Heart left ventricle (tissue), 13 donors: ENCODE results near the gene COMTD1.

Experiments used
- CTCF ChIP-seq, 12 donors: fragments of 200-600 bp; sonication (generic) in 4 of 12; IDR thresholded peaks; one replicate each; pipeline versions ENCODE4 v1.5.0 to v1.8.0; 2018 to 2022; ENCODE audit warnings: antibody characterized with exemption in 12 of 12, mild to moderate bottlenecking in 5 of 12
- POLR2A ChIP-seq, 2 donors: fragments of 450-650 bp; IDR thresholded peaks; one replicate each; pipeline ENCODE4 v1.6.1; 2017; ENCODE audit warnings: antibody characterized with exemption in 2 of 2, mild to moderate bottlenecking in 2 of 2, moderate library complexity in 2 of 2
- donor health status: ischemic (EF 13 %, LVEDD 7.1; RV severe dilation, severe dysfunction).
- donor health status: DM: no; HTN: yes; CAD: no.
- donor health status: DM: no; HTN: no; CAD: no.
- donor health status: ischemic (EF 25% LVEDD 6.9; RV normal size, moderate dysfunction).
- donor health status: ischemic (EF 25% LVEDD 5.7; RV mildly dilated, moderate dysfunction).
- donor health status: ischemic (EF 35%, LVEDD 5.7; RV mildly dilated, moderate dysfunction).
- donor health status: nonischemic (EF 11% LVEDD 7.7; RV severe dilation, severe dysfunction).
- donor health status: DM: yes; HTN: yes; CAD: no.
- donor health status: PGD.
- donor health status: ischemic (EF 29% LVEDD 5.4; RV normal size, mild dysfunction).
- donor health status: nonischemic (EF 23%, LVEDD 6.1; RV moderate dilation, normal function).

GRCh38 chr10:75191821-75192568 lies 43.8 kb downstream of the COMTD1 start:
- TF ChIP-seq CTCF (IDR thresholded peaks at IDR 0.05), result no peak
- TF ChIP-seq POLR2A (IDR thresholded peaks at IDR 0.05), result no peak
